HepG2 (cell line): Measurements from ENCODE around the gene USP32. TPM values are rescaled to one million over a fixed set of nuclear protein-coding genes. Genes with fewer than 3 reads are reported as not detected.

Experiments used
- ATAC-seq: fragments of 200-7000 bp; cut with Tn5 transposase; 3 replicates; pipeline ENCODE4 v1.9.1; 2020; ENCODE audit warnings: mild to moderate bottlenecking, moderate library complexity
- BruUV-seq: library from RNA; stranded (reverse); fragments of 400-500 nt; replicated peaks from 2 replicates; lab custom pipeline; 2021; lab: Mats Ljungman, UMichigan
- CTCF ChIA-PET: fragments of 300-600 bp; formaldehyde crosslinking; extraction: SDS; loops from one replicate; lab custom pipeline; 2021; ENCODE audit warnings: low total read pairs, inconsistent platforms, low intra/inter-chr PET ratio; lab: Yijun Ruan, JAX
- POLR2A ChIA-PET: fragments of 350-600 bp; sonication (Branson Sonifier 250); formaldehyde crosslinking; loops from one replicate; lab custom pipeline; 2020; ENCODE audit warnings: antibody characterized with exemption, inconsistent platforms; lab: Yijun Ruan, JAX
- DNase-seq: peaks from one replicate; pipeline ENCODE4 v3.0.0-alpha.2; 2015; ENCODE audit warnings: low spot score
- FAIRE-seq: peaks from 3 replicates; lab custom pipeline; 2011; peaks lifted over from hg19 to GRCh38; lab: Jason Lieb, UNC
- H2AFZ ChIP-seq: one replicate; pipeline ENCODE4 v1.6.1; 2011; ENCODE audit warnings: low read length, inconsistent platforms
- H3K27ac ChIP-seq: fragments of 300-600 bp; 3 replicates; pipeline ENCODE4 v1.8.0; 2011; ENCODE audit warnings: mixed run types, mild to moderate bottlenecking, mixed read lengths, low read length, inconsistent platforms; ENCODE audit not compliant: insufficient read depth; ENCODE audit errors: extremely low read length
- H3K27me3 ChIP-seq, 2 experiments: fragments of 200-600 bp in 1 of 2; 2 replicates in 1 of 2; 3 replicates in 1 of 2; pipeline versions ENCODE4 v1.6.0 to v1.8.0; 2011; ENCODE audit warnings: low read length in 2 of 2, mild to moderate bottlenecking in 2 of 2, moderate library complexity in 2 of 2, inconsistent platforms in 1 of 2; ENCODE audit not compliant: insufficient read depth in 2 of 2, control insufficient read depth in 1 of 2
- H3K36me3 ChIP-seq, 2 experiments: fragments of 200-600 bp in 1 of 2; replicated peaks in 1 of 2; 2 replicates in 1 of 2; 3 replicates in 1 of 2; pipeline versions ENCODE4 v1.5.1 to v1.8.0; 2011; ENCODE audit warnings: low read length in 2 of 2, inconsistent platforms in 1 of 2; ENCODE audit not compliant: insufficient read depth in 2 of 2, control insufficient read depth in 1 of 2
- H3K4me1 ChIP-seq: 2 replicates; pipeline ENCODE4 v1.5.1; 2012; ENCODE audit warnings: low read length, inconsistent platforms; ENCODE audit not compliant: insufficient read depth
- H3K4me2 ChIP-seq: 2 replicates; pipeline ENCODE4 v1.6.0; 2011; ENCODE audit warnings: low read depth, low read length, inconsistent platforms
- H3K4me3 ChIP-seq, 3 experiments: fragments of 200-600 bp in 1 of 3; sonication (generic), shearing (Covaris generic) in 1 of 3; replicated peaks in 1 of 3; 2 replicates each; pipeline ENCODE4 v1.5.1; 2011 to 2016; ENCODE audit warnings: low read length in 3 of 3, inconsistent platforms in 2 of 3, low read depth in 2 of 3, mild to moderate bottlenecking in 2 of 3, control low read depth in 1 of 3, mixed read lengths in 1 of 3; ENCODE audit not compliant: insufficient read depth in 1 of 3
- H3K79me2 ChIP-seq: one replicate; pipeline ENCODE4 v1.6.1; 2011; ENCODE audit warnings: low read length, inconsistent platforms; ENCODE audit not compliant: insufficient read depth
- H3K9ac ChIP-seq: 2 replicates; pipeline ENCODE4 v1.6.0; 2011; ENCODE audit warnings: mild to moderate bottlenecking, low read depth, low read length, inconsistent platforms; ENCODE audit not compliant: insufficient read depth
- H3K9me3 ChIP-seq: 2 replicates; pipeline ENCODE4 v1.5.1; 2012; ENCODE audit warnings: mild to moderate bottlenecking, low read length
- H4K20me1 ChIP-seq: 2 replicates; pipeline ENCODE4 v1.6.0; 2011; ENCODE audit warnings: inconsistent platforms, mild to moderate bottlenecking, low read length, moderate library complexity; ENCODE audit not compliant: insufficient read depth
- HMGA1 ChIP-seq: sonication (generic); formaldehyde crosslinking; conservative IDR thresholded peaks from 2 replicates; pipeline ENCODE4 v1.4.0; 2020; ENCODE audit warnings: missing genetic modification reagents
- HOXA3 ChIP-seq: sonication (generic); formaldehyde crosslinking; IDR thresholded peaks from 2 replicates; pipeline ENCODE4 v1.5.0; 2020; ENCODE audit warnings: missing genetic modification reagents
- MIXL1 ChIP-seq: IDR thresholded peaks from 2 replicates; pipeline ENCODE4 v1.6.1; 2016
- NFIC ChIP-seq: IDR thresholded peaks from 2 replicates; pipeline ENCODE4 v1.6.1; 2012; ENCODE audit warnings: mild to moderate bottlenecking, low read length, inconsistent platforms
- NFYC ChIP-seq: IDR thresholded peaks from 2 replicates; pipeline ENCODE4 v1.6.1; 2016; ENCODE audit warnings: missing genetic modification reagents, missing compliant biosample characterization
- SALL2 ChIP-seq: sonication (generic); formaldehyde crosslinking; IDR thresholded peaks from 2 replicates; pipeline ENCODE4 v1.8.1; 2023; ENCODE audit warnings: mild to moderate bottlenecking, missing genetic modification reagents, inconsistent platforms
- SCMH1 ChIP-seq: sonication (generic); formaldehyde crosslinking; IDR thresholded peaks from 2 replicates; pipeline ENCODE4 v1.9.0; 2021; ENCODE audit warnings: missing genetic modification reagents, mild to moderate bottlenecking, borderline replicate concordance
- TAF15 ChIP-seq: fragments of 200-400 bp; formaldehyde crosslinking; IDR thresholded peaks from one replicate; pipeline ENCODE4 v1.6.1; 2018; ENCODE audit warnings: mild to moderate bottlenecking, low read depth, low read length; ENCODE audit not compliant: poor library complexity, severe bottlenecking
- ZNF598 ChIP-seq: sonication (generic); formaldehyde crosslinking; IDR thresholded peaks from 2 replicates; pipeline ENCODE4 v1.5.1; 2020; ENCODE audit warnings: mild to moderate bottlenecking, missing genetic modification reagents, borderline replicate concordance
- ZNF660 ChIP-seq: sonication (generic); formaldehyde crosslinking; IDR thresholded peaks from 2 replicates; pipeline ENCODE4 v1.5.1; 2020; ENCODE audit warnings: mild to moderate bottlenecking, low read depth, missing genetic modification reagents, borderline replicate concordance
- WGBS: methylation state at CpG from one replicate; pipeline ENCODE4 v1.1.6; 2017; ENCODE audit warnings: low lambda C conversion rate; 5-methylcytosine and 5-hydroxymethylcytosine counted together
- in situ Hi-C: cut with HindIII; loops from 2 replicates; pipeline ENCODE4 v1.10.0; 2017; ENCODE audit warnings: low pct_unique_long_range_greater_than_20kb; ENCODE audit not compliant: extremely low pct_ligation_motif_present
- intact Hi-C: fragments of 100-400 bp; cut with micrococcal nuclease; formaldehyde crosslinking; loops from one replicate; pipeline ENCODE4 v1.10.0; 2022; ENCODE audit not compliant: unreplicated experiment
- polyA plus RNA-seq, 8 experiments: library from polyadenylated mRNA; depleted of rRNA in 3 of 8; stranded (reverse) in 7 of 8; unstranded in 1 of 8; fragments of >200 nt; fragmentation: Illumina TruSeq in 4 of 8; extraction: Trizol in 4 of 8; gene quantifications; 2 replicates each; pipeline versions ENCODE4 v1.2.1 to v1.2.3, GENCODE V29; 2011 to 2016; ENCODE audit warnings: low read depth in 4 of 8, missing spikeins in 1 of 8, mixed read lengths in 1 of 8; ENCODE audit not compliant: insufficient read depth in 1 of 8
- total RNA-seq, 5 experiments: library from RNA; depleted of rRNA; stranded (reverse); fragments of >200 nt; fragmentation: Illumina TruSeq; extraction: Trizol; gene quantifications; 2 replicates each; pipeline ENCODE4 v1.2.3, GENCODE V29; 2016; ENCODE audit warnings: low read depth in 1 of 5
- TF ChIP-seq, protein P1 (sequence below): sonication (generic); formaldehyde crosslinking; IDR thresholded peaks from 2 replicates; pipeline ENCODE4 v1.4.0; 2020; ENCODE audit warnings: mild to moderate bottlenecking, missing genetic modification reagents
- TF ChIP-seq, protein P2 (sequence below): IDR thresholded peaks from 2 replicates; pipeline ENCODE4 v1.6.1; 2018; ENCODE audit warnings: missing genetic modification reagents

USP32 gene
- total and polyA plus RNA-seq, 2 of the 13 experiments (the other 11 are each of a cell fraction or from before 2014, with no cell fraction given) = 24.9 to 39.9 TPM

DNA sequence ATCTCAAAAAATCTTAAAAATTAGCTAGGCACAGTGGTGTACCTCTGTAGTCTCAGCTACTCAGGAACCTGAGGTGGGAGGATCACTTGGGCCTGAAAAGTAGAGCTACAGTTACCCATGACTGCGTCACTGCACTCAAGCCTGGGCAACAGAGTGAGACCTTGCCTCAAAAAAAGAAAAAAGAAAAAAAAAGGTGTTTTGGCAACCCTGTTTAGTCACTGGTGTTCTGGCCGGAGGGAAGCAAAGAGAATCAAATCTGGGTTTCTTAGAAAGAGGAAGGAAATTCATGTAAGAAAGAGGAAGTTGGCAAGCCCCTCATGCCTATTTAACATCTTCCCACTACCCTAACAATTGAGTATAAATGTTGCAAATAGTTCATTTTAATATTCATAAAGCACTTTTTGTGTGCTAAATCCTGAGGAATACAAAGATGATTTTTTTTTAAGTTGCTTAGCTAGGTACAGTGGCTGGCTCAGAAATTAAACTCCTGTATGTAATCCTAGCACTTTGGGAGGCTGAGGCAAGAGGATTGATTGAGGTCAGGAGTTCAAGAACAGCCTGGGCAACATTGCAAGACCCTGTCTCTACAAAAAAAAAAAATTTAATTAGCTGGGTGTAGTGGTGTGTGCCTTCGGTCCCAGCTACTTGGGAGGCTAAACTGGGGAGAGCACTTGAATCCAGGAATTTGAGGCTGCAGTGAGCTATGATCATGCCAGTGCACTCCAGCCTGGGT is 6.5 kb upstream of the USP32 start:
- FAIRE-seq = no peak
- ChIA-PET POLR2A (no interaction called here), CTCF (no interaction called here)
- peaks cover 25% of the 10 kb centered on the region for H3K4me1 ChIP-seq
- H2AFZ ChIP-seq = no peak overlapping the region
- H4K20me1 ChIP-seq = no peaks in the 10 kb centered on the region
- no peaks in the 10 kb centered on the region for H3K9me3 ChIP-seq
- no peak overlapping the region for H3K4me3 ChIP-seq
- intact Hi-C loops = no loop called here
- no peaks in the 10 kb centered on the region for H3K79me2 ChIP-seq
- no peak for ATAC-seq
- no peaks in the 10 kb centered on the region for H3K36me3 ChIP-seq
- in situ Hi-C loops = no loop called here
- BruUV-seq = no TSS peak
- no peak for DNase-seq
- TF ChIP-seq SCMH1 (CRISPR knock-in tag) (no peak), HOXA3 (CRISPR knock-in tag) (no peak), ZNF598 (no peak), MIXL1 (no peak), NFYC (no peak), SALL2 (CRISPR knock-in tag) (no peak), NFIC (no peak), ZNF660 (no peak), HMGA1 (no peak), TAF15 (no peak)
- TF ChIP-seq, protein P1, sequence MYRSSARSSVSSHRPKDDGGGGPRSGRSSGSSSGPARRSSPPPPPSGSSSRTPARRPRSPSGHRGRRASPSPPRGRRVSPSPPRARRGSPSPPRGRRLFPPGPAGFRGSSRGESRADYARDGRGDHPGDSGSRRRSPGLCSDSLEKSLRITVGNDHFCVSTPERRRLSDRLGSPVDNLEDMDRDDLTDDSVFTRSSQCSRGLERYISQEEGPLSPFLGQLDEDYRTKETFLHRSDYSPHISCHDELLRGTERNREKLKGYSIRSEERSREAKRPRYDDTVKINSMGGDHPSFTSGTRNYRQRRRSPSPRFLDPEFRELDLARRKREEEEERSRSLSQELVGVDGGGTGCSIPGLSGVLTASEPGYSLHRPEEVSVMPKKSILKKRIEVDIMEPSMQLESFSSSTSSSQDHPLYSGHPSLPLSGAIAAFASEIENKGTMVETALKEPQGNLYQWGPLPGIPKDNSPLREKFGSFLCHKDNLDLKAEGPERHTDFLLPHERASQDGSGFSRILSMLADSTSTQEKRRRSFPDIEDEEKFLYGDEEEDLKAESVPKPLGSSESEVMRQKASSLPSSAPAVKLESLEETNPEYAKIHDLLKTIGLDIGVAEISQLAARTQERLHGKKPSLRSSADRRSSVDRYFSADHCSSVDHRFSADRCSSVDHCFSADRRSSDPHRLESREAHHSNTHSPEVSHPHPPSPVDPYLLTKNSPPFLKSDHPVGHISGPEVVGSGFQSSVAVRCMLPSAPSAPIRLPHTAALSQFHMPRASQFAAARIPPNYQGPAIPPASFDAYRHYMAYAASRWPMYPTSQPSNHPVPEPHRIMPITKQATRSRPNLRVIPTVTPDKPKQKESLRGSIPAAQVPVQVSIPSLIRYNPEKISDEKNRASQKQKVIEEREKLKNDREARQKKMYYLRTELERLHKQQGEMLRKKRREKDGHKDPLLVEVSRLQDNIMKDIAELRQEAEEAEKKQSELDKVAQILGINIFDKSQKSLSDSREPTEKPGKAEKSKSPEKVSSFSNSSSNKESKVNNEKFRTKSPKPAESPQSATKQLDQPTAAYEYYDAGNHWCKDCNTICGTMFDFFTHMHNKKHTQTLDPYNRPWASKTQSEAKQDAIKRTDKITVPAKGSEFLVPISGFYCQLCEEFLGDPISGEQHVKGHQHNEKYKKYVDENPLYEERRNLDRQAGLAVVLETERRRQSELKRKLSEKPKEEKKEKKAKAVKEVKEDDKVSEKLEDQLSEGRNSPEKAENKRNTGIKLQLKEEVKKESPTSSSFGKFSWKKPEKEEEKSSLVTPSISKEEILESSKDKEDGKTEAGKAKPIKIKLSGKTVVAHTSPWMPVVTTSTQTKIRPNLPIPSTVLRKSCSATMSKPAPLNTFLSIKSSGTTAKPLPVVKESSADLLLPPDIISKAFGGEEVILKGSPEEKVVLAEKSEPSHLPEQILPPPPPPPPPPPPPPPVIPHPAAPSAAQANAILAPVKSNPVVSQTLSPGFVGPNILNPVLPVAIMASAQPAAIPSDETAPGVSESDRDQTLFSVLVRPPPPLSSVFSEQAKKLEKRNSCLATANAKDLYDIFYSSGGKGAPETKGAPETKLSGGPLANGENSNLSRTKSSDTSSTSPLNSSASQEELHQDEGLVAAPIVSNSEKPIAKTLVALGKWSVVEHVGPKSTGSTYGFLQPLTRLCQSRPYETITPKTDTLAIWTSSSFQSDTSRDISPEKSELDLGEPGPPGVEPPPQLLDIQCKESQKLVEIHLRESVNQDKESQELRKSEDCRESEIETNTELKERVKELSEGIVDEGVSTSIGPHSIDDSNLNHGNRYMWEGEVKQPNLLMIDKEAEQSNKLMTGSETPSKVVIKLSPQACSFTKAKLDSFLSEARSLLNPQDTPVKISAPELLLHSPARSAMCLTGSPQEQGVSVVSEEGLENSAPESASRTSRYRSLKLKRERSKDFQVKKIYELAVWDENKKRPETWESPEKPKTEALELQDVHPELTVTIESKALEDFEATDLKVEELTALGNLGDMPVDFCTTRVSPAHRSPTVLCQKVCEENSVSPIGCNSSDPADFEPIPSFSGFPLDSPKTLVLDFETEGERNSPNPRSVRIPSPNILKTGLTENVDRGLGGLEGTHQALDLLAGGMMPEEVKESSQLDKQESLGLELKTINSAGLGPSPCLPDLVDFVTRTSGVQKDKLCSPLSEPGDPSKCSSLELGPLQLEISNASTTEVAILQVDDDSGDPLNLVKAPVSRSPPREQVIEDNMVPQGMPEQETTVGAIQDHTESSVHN (CRISPR knock-in tag) = no peak
- TF ChIP-seq, protein P2, sequence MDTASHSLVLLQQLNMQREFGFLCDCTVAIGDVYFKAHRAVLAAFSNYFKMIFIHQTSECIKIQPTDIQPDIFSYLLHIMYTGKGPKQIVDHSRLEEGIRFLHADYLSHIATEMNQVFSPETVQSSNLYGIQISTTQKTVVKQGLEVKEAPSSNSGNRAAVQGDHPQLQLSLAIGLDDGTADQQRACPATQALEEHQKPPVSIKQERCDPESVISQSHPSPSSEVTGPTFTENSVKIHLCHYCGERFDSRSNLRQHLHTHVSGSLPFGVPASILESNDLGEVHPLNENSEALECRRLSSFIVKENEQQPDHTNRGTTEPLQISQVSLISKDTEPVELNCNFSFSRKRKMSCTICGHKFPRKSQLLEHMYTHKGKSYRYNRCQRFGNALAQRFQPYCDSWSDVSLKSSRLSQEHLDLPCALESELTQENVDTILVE (CRISPR knock-in tag) = no peak
- no peak overlapping the region for H3K9ac ChIP-seq
- WGBS = 67% methylated on average over 3 of the region's 3 CpGs
- no peak overlapping the region for H3K27ac ChIP-seq
- no peaks in the 10 kb centered on the region for H3K27me3 ChIP-seq
- H3K4me2 ChIP-seq = no peak overlapping the region
